ENCODE measurements around the gene C3.

DNA sequence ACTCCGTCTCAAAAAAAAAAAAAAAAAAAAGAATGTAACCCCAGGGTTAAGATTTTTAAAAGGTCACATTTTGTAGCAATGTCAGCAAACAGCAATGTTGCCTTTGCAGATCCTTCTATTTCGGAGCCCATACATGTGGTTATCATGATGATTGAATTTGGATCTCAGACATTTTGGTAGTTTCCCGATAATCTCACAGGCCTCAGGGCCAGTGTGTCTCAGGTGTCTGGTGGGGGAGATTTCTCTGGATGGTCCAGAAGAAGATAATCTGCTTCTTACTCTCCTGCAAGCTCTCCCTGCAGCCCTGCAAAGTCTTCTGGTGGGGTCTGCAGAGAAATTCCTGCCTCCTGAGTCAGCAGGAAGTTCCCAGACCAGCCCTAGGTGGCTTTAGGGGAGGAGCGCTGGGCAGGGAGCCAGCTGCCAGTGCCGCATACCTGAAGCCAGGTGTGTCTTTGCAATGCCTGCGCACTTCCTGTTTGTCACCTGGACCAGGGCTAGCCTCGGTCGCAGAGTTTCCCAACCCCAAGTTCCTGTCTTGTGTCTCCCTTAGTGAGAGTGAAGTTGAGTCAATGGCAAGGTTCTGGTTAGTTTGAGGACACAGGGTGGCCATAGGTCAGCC is 45.4 kb upstream of the C3 start:
- TF ChIP-seq, protein P1, sequence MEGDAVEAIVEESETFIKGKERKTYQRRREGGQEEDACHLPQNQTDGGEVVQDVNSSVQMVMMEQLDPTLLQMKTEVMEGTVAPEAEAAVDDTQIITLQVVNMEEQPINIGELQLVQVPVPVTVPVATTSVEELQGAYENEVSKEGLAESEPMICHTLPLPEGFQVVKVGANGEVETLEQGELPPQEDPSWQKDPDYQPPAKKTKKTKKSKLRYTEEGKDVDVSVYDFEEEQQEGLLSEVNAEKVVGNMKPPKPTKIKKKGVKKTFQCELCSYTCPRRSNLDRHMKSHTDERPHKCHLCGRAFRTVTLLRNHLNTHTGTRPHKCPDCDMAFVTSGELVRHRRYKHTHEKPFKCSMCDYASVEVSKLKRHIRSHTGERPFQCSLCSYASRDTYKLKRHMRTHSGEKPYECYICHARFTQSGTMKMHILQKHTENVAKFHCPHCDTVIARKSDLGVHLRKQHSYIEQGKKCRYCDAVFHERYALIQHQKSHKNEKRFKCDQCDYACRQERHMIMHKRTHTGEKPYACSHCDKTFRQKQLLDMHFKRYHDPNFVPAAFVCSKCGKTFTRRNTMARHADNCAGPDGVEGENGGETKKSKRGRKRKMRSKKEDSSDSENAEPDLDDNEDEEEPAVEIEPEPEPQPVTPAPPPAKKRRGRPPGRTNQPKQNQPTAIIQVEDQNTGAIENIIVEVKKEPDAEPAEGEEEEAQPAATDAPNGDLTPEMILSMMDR (conservative IDR thresholded peaks at IDR 0.05; ENCODE audit: low read length), result no peak
- no peak for TF ChIP-seq EZH2phosphoT487 (IDR thresholded peaks at IDR 0.05; ENCODE audit: borderline replicate concordance)

Measured in Loucy (cell line).